Measurements from ENCODE around the gene CYB561. TPM values are rescaled to one million over a fixed set of nuclear protein-coding genes. Genes with fewer than 3 reads are reported as not detected.

Gene CYB561
- total RNA-seq, 1 donor = 32.2 TPM

GRCh38 chr17:63481488-63481870 is 35.4 kb upstream of the CYB561 start:
- peak; percentile 65 for DNase-seq (ENCODE audit: insufficient read length, low spot score, missing footprints)
- H3K4me1 ChIP-seq (ENCODE audit: insufficient read depth, low read length) = peaks cover 12% of the 10 kb centered on the region
- TF ChIP-seq CTCF (IDR thresholded peaks at IDR 0.05; ENCODE audit: extremely low read depth, low read depth, low read length) = no peak
- peaks cover 10% of the 10 kb centered on the region for H3K27me3 ChIP-seq (ENCODE audit: insufficient read depth, low read length)
- no peak overlapping the region for H2AFZ ChIP-seq (ENCODE audit: low read length)
- H3K79me2 ChIP-seq (ENCODE audit: insufficient read depth, low read length) = no peaks in the 10 kb centered on the region
- no peak overlapping the region for H3K4me3 ChIP-seq (ENCODE audit: insufficient read depth, low read length)
- no peaks in the 10 kb centered on the region for H3K9me3 ChIP-seq (ENCODE audit: low read depth, low read length)
- H3K27ac ChIP-seq (ENCODE audit: low read depth, low read length) = no peak overlapping the region
- no peak overlapping the region for H3K4me2 ChIP-seq (ENCODE audit: insufficient read depth, low read length)
- H3K36me3 ChIP-seq (ENCODE audit: insufficient read depth, low read length) = no peaks in the 10 kb centered on the region
- no peaks in the 10 kb centered on the region for H4K20me1 ChIP-seq (ENCODE audit: insufficient read depth, low read length)

- Histone ChIP-seq H3K4me3 (ENCODE audit: insufficient read depth, low read length) (no peak overlapping the region), H3K36me3 (ENCODE audit: insufficient read depth, low read length) (no peaks in the 10 kb centered on the region), H3K27ac (ENCODE audit: low read depth, low read length) (no peak overlapping the region), H2AFZ (ENCODE audit: low read length) (no peak overlapping the region), H3K4me2 (ENCODE audit: insufficient read depth, low read length) (no peak overlapping the region), H3K4me1 (ENCODE audit: insufficient read depth, low read length) (peaks cover 12% of the 10 kb centered on the region), H3K79me2 (ENCODE audit: insufficient read depth, low read length) (no peaks in the 10 kb centered on the region), H4K20me1 (ENCODE audit: insufficient read depth, low read length) (no peaks in the 10 kb centered on the region), H3K27me3 (ENCODE audit: insufficient read depth, low read length) (peaks cover 13% of the 10 kb centered on the region), H3K9me3 (ENCODE audit: low read depth, low read length) (no peaks in the 10 kb centered on the region)
- DNase-seq (ENCODE audit: insufficient read length, low spot score, missing footprints) = peak; percentile 79
- no peak for TF ChIP-seq CTCF (IDR thresholded peaks at IDR 0.05; ENCODE audit: extremely low read depth, low read depth, low read length)
These were observed 34.9 kb upstream of the CYB561 start for GRCh38 chr17:63480826-63481487.

- no peaks in the 10 kb centered on the region for H3K79me2 ChIP-seq (ENCODE audit: insufficient read depth, low read length)
- H3K36me3 ChIP-seq (ENCODE audit: insufficient read depth, low read length) = no peaks in the 10 kb centered on the region
- no peak overlapping the region for H3K4me3 ChIP-seq (ENCODE audit: insufficient read depth, low read length)
- no peaks in the 10 kb centered on the region for H4K20me1 ChIP-seq (ENCODE audit: insufficient read depth, low read length)
- peaks cover 19% of the 10 kb centered on the region for H3K27me3 ChIP-seq (ENCODE audit: insufficient read depth, low read length)
- peak; percentile 72 for DNase-seq (ENCODE audit: insufficient read length, low spot score, missing footprints)
- no peak overlapping the region for H2AFZ ChIP-seq (ENCODE audit: low read length)
- TF ChIP-seq CTCF (IDR thresholded peaks at IDR 0.05; ENCODE audit: extremely low read depth, low read depth, low read length) = no peak
- H3K4me1 ChIP-seq (ENCODE audit: insufficient read depth, low read length) = peaks cover 12% of the 10 kb centered on the region
- no peaks in the 10 kb centered on the region for H3K9me3 ChIP-seq (ENCODE audit: low read depth, low read length)
- no peak overlapping the region for H3K27ac ChIP-seq (ENCODE audit: low read depth, low read length)
- H3K4me2 ChIP-seq (ENCODE audit: insufficient read depth, low read length) = no peak overlapping the region
These were observed 34.2 kb upstream of the CYB561 start for GRCh38 chr17:63480192-63480784.

- Histone ChIP-seq H3K4me1 (ENCODE audit: insufficient read depth, low read length) (peaks cover 12% of the 10 kb centered on the region), H3K36me3 (ENCODE audit: insufficient read depth, low read length) (no peaks in the 10 kb centered on the region), H3K27me3 (ENCODE audit: insufficient read depth, low read length) (peaks cover 23% of the 10 kb centered on the region), H3K27ac (ENCODE audit: low read depth, low read length) (no peak overlapping the region), H3K4me3 (ENCODE audit: insufficient read depth, low read length) (no peak overlapping the region), H3K79me2 (ENCODE audit: insufficient read depth, low read length) (no peaks in the 10 kb centered on the region), H4K20me1 (ENCODE audit: insufficient read depth, low read length) (no peaks in the 10 kb centered on the region), H3K4me2 (ENCODE audit: insufficient read depth, low read length) (no peak overlapping the region), H3K9me3 (ENCODE audit: low read depth, low read length) (no peaks in the 10 kb centered on the region), H2AFZ (ENCODE audit: low read length) (no peak overlapping the region)
- no peak for TF ChIP-seq CTCF (IDR thresholded peaks at IDR 0.05; ENCODE audit: extremely low read depth, low read depth, low read length)
- peak; percentile 85 for DNase-seq (ENCODE audit: insufficient read length, low spot score, missing footprints)
These were observed 33.5 kb upstream of the CYB561 start for GRCh38 chr17:63479495-63480184.
